Measurements from ENCODE around the gene PSKH1. TPM values are rescaled to one million over a fixed set of nuclear protein-coding genes. Genes with fewer than 3 reads are reported as not detected.

The PSKH1 gene
- total and polyA plus RNA-seq, 10 of the 15 experiments (the other 5 are each of a cell fraction or from before 2014, with no cell fraction given), result 0.63 to 20.4 (median 7.8) TPM

GRCh38 chr16:67967958-67968399, 74.9 kb downstream of the PSKH1 start:
- peak overlapping the region; percentile 89 for H3K9ac ChIP-seq (ENCODE audit: control insufficient read depth, insufficient read depth, low read length)
- peak; percentile 49 for ATAC-seq
- intact Hi-C loops (cut with micrococcal nuclease; ENCODE audit: unreplicated experiment), result loop anchor here (2.0 kb wide), 2 partner anchors 17 to 73 kb away; no protein-coding TSS in a partner anchor
- H3K36me3 ChIP-seq (ENCODE audit: control insufficient read depth in 2 of 2, insufficient read depth in 2 of 2, low read length in 1 of 2), result no peaks in the 10 kb centered on the region
- ChIA-PET SMC1A (ENCODE audit: uncharacterized antibody, unreplicated experiment) (interaction anchor here (2.8 kb wide), 1 partner anchor 16 kb away, joined by 10 read pairs; no protein-coding TSS in a partner anchor), CTCF (interaction anchor here (1.6 to 3.7 kb wide), 2 partner anchors 73 to 296 kb away, joined by 4 to 22 read pairs; no protein-coding TSS in a partner anchor), POLR2A (interaction anchor here (0.5 to 2.8 kb wide), 4 partner anchors 31 to 106 kb away, joined by 3 to 16 read pairs (median 4); partner anchors contain the start of gene PSMB10), RAD21 (ENCODE audit: unreplicated experiment) (interaction anchor here (1.6 to 2.0 kb wide), 3 partner anchors 17 to 32 kb away, joined by 4 to 10 read pairs (median 4); partner anchors contain the start of gene PSMB10)
- BruUV-seq (replicated peaks), result no TSS peak
- H3K4me3 ChIP-seq, result peak overlapping the region; percentile 96
- in situ Hi-C loops (cut with MboI), result no loop called here
- H3K27ac ChIP-seq (ENCODE audit: control insufficient read depth, insufficient read depth), result peak overlapping the region; percentile 76
- peaks cover 21% of the 10 kb centered on the region for H3K4me1 ChIP-seq (ENCODE audit: control insufficient read depth, insufficient read depth, low read length)
- H3K9me3 ChIP-seq (replicated peaks; ENCODE audit: control insufficient read depth, insufficient read depth, low read length), result no peaks in the 10 kb centered on the region
- peak overlapping the region; percentile 76 for H3K4me2 ChIP-seq (ENCODE audit: control insufficient read depth, insufficient read depth)
- WGBS (ENCODE audit: insufficient coverage, insufficient replicate concordance, low lambda C conversion rate, missing lambda C conversion rate), result 2% methylated on average over 18 of the region's 45 CpGs
- TF ChIP-seq IRF4 (IDR thresholded peaks at IDR 0.05; ENCODE audit: low read depth, low read length) (no peak), LARP7 (IDR thresholded peaks at IDR 0.05) (peak; percentile 76), RUNX3 (IDR thresholded peaks at IDR 0.05; ENCODE audit: low read length) (peak; percentile 13; the same call in 1 of the 2 replicates), SPI1 (IDR thresholded peaks at IDR 0.05; ENCODE audit: borderline replicate concordance, insufficient read depth, low read depth, low read length) (peak; percentile 68; the same call in 1 of the 2 replicates)
- TF ChIP-seq, protein P1, sequence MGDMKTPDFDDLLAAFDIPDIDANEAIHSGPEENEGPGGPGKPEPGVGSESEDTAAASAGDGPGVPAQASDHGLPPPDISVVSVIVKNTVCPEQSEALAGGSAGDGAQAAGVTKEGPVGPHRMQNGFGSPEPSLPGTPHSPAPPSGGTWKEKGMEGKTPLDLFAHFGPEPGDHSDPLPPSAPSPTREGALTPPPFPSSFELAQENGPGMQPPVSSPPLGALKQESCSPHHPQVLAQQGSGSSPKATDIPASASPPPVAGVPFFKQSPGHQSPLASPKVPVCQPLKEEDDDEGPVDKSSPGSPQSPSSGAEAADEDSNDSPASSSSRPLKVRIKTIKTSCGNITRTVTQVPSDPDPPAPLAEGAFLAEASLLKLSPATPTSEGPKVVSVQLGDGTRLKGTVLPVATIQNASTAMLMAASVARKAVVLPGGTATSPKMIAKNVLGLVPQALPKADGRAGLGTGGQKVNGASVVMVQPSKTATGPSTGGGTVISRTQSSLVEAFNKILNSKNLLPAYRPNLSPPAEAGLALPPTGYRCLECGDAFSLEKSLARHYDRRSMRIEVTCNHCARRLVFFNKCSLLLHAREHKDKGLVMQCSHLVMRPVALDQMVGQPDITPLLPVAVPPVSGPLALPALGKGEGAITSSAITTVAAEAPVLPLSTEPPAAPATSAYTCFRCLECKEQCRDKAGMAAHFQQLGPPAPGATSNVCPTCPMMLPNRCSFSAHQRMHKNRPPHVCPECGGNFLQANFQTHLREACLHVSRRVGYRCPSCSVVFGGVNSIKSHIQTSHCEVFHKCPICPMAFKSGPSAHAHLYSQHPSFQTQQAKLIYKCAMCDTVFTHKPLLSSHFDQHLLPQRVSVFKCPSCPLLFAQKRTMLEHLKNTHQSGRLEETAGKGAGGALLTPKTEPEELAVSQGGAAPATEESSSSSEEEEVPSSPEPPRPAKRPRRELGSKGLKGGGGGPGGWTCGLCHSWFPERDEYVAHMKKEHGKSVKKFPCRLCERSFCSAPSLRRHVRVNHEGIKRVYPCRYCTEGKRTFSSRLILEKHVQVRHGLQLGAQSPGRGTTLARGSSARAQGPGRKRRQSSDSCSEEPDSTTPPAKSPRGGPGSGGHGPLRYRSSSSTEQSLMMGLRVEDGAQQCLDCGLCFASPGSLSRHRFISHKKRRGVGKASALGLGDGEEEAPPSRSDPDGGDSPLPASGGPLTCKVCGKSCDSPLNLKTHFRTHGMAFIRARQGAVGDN (IDR thresholded peaks at IDR 0.05), result peak; percentile 38; the same call in 1 of the 2 replicates
- H4K20me1 ChIP-seq (ENCODE audit: control insufficient read depth, insufficient read depth), result no peaks in the 10 kb centered on the region
- DNase-seq (ENCODE audit: low read depth, low spot score), result no peak
- H2AFZ ChIP-seq (ENCODE audit: control insufficient read depth, low read depth, low read length), result peak overlapping the region; percentile 68
- H3K27me3 ChIP-seq (replicated peaks in 1 of 2; ENCODE audit: control insufficient read depth in 2 of 2, insufficient read depth in 2 of 2, low read length in 1 of 2), result no peaks in the 10 kb centered on the region
- no peak for FAIRE-seq
- H3K79me2 ChIP-seq (ENCODE audit: control insufficient read depth, insufficient read depth, low read length), result peaks cover 20% of the 10 kb centered on the region
